ENCODE data around the gene CTAG2.
"Not testable (repeated sequence)": the region's sequence is repeated elsewhere in the genome, so short reads cannot be mapped to it uniquely, and the experiment has no call there.

Gene CTAG2

DNA sequence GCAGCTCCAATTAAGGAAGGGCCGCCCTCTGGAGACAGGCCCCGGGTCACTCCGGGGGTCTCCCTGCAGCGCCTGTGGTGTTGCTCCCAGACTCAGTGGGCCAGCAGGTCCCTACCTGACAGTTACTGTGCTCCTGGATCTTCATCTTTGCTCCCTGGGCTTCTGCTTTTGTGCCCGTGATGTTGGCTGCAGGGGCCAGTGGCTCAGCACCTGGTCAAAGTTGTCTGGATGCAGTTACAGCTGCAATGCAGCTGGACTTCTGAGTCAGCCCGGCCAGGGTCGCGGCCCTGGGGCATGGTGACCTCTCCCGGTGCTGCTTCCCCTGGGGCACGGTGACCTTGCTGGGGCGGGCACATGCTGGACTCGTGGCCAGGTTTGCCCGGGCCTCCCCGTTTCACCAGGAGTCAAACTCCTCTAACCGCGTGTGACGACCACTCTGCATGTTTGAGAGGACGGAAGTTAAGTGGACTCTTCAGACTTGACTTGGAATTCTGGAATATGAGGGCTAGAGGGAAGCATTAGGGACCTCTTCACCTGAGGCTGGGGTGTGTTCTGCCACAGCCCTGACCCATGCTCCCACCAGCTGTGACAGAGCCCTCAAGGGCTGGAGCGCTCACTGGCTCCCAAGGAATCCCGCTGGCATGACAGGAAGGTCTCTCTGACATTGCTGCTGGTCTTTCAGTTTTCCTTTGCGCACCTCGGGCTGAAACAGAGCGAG is 3.7 kb downstream of the CTAG2 start:
- in situ Hi-C loops (cut with HindIII; ENCODE audit: low sequenced_read_pairs) = no loop called here

GRCh38 chrX:154648931-154649330 is 4.4 kb downstream of the CTAG2 start:
- in situ Hi-C loops (cut with HindIII; ENCODE audit: low sequenced_read_pairs) = no loop called here

- in situ Hi-C loops (cut with HindIII; ENCODE audit: low sequenced_read_pairs) = not testable (repeated sequence)
These were observed 7.5 kb downstream of the CTAG2 start for GRCh38 chrX:154645745-154646378.

GRCh38 chrX:154643708-154644107 is 9.7 kb downstream of the CTAG2 start:
- in situ Hi-C loops (cut with HindIII; ENCODE audit: low sequenced_read_pairs) = not testable (repeated sequence)

GRCh38 chrX:154641740-154642139 is 11.6 kb downstream of the CTAG2 start:
- in situ Hi-C loops (cut with HindIII; ENCODE audit: low sequenced_read_pairs) = not testable (repeated sequence)

DNA sequence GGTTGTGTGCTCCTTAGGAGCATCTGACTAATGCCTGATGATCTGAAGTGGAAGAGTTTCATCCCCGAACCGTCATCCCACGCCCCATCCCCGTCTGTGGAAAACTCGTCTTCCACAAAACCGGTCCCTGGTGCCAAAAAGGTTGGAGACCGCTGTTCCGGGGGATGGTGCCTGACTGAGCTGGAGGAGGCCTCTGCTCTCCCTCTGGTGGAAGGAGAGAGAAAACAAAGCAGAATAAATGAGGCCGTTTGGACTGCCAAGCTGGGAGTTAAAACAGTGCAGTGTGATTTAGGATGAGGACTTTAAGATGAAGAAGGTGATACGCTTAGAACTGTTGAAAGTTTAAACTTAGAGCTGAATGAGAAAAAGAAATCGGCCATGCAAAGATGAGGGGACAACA is 19.7 kb downstream of the CTAG2 start:
- in situ Hi-C loops (cut with HindIII; ENCODE audit: low sequenced_read_pairs) = not testable (repeated sequence)

GRCh38 chrX:154630949-154631348 is 22.4 kb downstream of the CTAG2 start:
- in situ Hi-C loops (cut with HindIII; ENCODE audit: low sequenced_read_pairs) = not testable (repeated sequence)

GRCh38 chrX:154628960-154629359 is 24.4 kb downstream of the CTAG2 start:
- in situ Hi-C loops (cut with HindIII; ENCODE audit: low sequenced_read_pairs) = not testable (repeated sequence)

DNA sequence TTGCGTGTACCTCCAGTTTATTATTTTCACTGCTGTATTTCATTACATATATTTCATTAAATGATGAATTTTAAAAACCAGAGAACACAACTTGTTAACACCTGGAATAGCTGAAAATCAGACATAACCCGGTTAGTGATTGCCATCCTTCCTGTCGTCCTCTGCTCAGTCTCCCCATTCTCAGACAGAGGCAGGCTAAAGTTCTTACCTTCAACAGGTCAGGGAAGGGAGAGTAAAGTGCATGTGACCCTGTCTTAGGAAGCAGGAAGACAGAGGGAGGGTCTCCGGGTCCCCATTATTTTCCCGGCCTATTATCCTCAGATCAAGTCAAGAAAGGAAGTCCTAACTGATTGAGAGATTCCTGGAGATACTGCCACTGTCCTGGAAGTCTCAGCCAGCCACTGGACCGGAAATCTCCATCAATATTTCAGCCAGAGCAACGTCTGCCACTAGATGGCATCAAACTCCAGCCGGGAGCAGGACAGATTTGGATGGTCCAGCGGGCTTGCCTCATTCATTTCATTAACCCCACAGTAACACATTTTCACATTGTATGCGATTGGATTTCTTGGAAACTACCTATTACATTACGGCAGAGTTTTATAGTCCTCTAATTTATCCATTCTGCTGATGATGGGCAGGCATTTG is 32.5 kb downstream of the CTAG2 start:
- in situ Hi-C loops (cut with HindIII; ENCODE audit: low sequenced_read_pairs) = not testable (repeated sequence)

- in situ Hi-C loops (cut with HindIII; ENCODE audit: low sequenced_read_pairs) = not testable (repeated sequence)
These were observed 34.2 kb downstream of the CTAG2 start, which contains the start of gene CTAG1B for GRCh38 chrX:154619182-154619581. Gene CTAG1B, minus strand, starts transcription at chrX:154619282. Its CDS starts 64 bp downstream, at chrX:154619218.

- in situ Hi-C loops (cut with HindIII; ENCODE audit: low sequenced_read_pairs) = not testable (repeated sequence)
These were observed 39.8 kb downstream of the CTAG2 start for GRCh38 chrX:154613586-154613985.

- in situ Hi-C loops (cut with HindIII; ENCODE audit: low sequenced_read_pairs) = not testable (repeated sequence)
These were observed 42.2 kb downstream of the CTAG2 start for GRCh38 chrX:154611146-154611545.

GRCh38 chrX:154608823-154609222 is 44.6 kb downstream of the CTAG2 start:
- in situ Hi-C loops (cut with HindIII; ENCODE audit: low sequenced_read_pairs) = not testable (repeated sequence)

DNA sequence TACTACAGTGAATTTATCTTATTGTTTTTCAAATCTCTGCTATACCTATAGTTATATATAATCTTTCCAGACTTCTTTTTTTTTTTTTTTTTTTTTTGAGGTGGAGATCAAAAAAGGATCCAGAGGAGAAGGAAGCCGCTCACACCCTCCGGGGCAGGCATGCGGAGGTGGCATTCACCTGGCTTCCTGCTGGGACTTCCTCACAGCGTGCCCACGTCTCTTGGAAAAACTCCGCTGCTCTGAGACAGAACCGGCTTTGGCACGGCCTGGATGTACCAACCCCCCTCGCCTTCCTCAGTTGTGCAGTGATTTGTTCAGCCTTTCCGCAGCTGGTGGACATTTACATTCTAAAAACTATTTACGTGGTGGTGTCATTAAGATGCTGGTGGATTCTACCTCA is 45.4 kb downstream of the CTAG2 start:
- in situ Hi-C loops (cut with HindIII; ENCODE audit: low sequenced_read_pairs) = not testable (repeated sequence)

DNA sequence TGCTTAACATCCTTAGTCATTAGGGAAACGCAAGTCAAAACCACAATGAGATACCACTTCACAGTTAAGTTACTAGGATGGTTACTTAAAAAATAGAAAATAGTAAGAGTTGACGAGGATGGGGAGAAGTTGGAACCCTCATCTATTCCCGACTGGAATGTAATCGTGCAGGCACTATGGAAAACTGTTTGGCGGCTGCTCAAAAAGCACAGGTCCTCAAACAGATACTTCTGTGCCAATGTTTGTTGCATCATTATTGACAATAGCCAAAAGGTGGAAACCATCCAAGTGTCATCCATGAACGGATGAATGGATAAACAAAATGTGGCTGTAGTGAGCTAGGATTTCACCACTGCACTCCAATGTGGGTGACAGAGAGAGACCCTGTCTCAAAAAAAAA is 46.0 kb downstream of the CTAG2 start:
- in situ Hi-C loops (cut with HindIII; ENCODE audit: low sequenced_read_pairs) = no loop called here

- in situ Hi-C loops (cut with HindIII; ENCODE audit: low sequenced_read_pairs) = no loop called here
These were observed 47.8 kb downstream of the CTAG2 start for GRCh38 chrX:154605566-154605965.

DNA sequence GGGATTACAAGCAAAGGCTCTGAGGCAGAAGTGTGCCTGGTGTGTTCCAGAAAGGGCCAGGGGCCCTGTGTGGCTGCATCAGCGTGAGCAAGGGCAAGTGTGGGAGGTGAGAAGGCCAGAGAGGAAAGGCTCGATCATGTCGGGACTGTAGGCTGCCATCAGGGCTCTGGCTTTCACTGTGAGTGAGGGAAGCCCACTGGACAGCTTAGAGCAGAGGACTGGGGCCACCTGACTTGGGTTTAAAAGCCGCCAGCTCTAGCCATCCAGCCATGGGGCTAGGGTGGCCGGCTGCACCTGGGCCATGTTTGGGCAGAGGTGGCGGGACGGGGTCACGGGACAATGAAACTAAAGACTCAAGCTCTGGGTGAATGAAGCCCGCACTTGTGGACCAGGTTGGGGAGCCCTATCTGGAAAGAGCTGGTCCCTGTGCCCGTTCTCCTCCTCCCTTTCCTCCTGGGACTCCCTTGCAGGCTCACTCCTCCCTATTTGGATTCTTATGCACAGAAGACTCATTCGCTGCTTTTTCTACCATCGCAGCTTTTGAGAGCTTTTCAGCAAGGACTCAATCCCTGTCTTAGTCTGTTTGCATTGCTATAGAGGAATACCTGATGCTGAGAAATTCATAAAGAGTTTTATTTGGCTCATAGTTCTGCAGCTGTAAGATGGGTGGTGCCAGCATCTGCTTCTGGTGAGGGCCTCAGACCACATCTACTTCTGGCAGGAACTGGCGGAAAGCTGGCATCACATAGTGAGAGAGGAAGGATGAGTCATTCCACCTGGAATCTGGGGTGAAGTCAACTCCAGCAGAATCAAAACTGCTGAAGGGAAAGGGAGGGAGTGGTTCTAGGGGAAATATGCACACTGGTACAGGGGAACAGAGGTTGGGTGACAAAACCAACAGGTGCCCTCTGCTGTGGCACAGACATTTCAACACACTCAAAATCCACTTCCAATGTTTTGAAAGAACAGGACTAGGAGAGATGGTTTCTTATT is 49.6 kb downstream of the CTAG2 start:
- in situ Hi-C loops (cut with HindIII; ENCODE audit: low sequenced_read_pairs) = no loop called here

DNA sequence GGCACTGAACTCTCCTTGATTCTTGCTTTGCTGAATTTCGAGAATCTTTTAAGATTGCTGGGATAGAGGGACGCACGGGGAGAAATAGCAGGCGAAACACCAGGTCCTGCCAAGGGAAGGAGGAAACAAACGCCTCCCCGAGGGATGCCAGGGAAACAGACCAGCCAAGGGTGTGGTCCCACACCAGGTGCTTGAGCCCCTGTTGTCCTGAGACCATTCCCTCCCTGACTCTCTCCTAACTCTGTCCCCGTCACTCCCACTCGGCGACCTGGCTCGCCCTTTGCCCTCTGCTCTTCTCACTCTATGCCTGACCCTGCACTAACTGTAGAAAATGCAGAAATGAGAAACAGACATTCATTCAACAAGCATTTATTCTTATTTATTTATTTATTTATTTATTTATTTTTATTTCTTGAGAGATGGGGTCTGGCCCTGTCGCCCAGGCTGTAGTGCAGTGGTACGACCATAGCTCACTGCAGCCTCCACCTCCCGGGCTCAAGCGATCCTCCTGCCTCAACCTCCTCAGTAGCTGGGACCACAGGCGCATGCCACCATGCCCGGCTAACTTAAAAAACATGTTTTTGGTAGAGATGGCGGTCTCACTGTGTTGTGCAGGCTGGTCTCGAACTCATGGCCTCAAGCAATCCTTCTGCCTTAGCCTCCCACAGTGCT is 50.5 kb downstream of the CTAG2 start:
- in situ Hi-C loops (cut with HindIII; ENCODE audit: low sequenced_read_pairs) = no loop called here

GRCh38 chrX:154602226-154602625 is 51.2 kb downstream of the CTAG2 start:
- in situ Hi-C loops (cut with HindIII; ENCODE audit: low sequenced_read_pairs) = no loop called here

Measured in DLD1 (cell line).